SH-SY5Y (cell line): Measurements from ENCODE around the gene ARHGDIA.

Experiments used
- GATA2 ChIP-seq: IDR thresholded peaks from 2 replicates; pipeline ENCODE4 v1.6.1; 2011; ENCODE audit warnings: mild to moderate bottlenecking, low read depth, low read length
- GATA3 ChIP-seq: IDR thresholded peaks from 2 replicates; pipeline ENCODE4 v1.6.1; 2011; ENCODE audit warnings: low read depth, mild to moderate bottlenecking, low read length, moderate library complexity

ARHGDIA gene

GRCh38 chr17:81852237-81852636, 18.9 kb downstream of the ARHGDIA start:
- TF ChIP-seq GATA3 = no peak
- TF ChIP-seq GATA2 = no peak

GRCh38 chr17:81851423-81851822, 19.7 kb downstream of the ARHGDIA start:
- TF ChIP-seq GATA3 (no peak), GATA2 (no peak)

GRCh38 chr17:81849457-81849856, 21.7 kb downstream of the ARHGDIA start:
- TF ChIP-seq GATA2 = no peak
- no peak for TF ChIP-seq GATA3

- TF ChIP-seq GATA2 = no peak
- TF ChIP-seq GATA3 = no peak
These were observed 24.1 kb downstream of the ARHGDIA start for GRCh38 chr17:81846743-81847689.

GRCh38 chr17:81845881-81846742, 25.0 kb downstream of the ARHGDIA start:
- TF ChIP-seq GATA2 (no peak), GATA3 (no peak)

DNA sequence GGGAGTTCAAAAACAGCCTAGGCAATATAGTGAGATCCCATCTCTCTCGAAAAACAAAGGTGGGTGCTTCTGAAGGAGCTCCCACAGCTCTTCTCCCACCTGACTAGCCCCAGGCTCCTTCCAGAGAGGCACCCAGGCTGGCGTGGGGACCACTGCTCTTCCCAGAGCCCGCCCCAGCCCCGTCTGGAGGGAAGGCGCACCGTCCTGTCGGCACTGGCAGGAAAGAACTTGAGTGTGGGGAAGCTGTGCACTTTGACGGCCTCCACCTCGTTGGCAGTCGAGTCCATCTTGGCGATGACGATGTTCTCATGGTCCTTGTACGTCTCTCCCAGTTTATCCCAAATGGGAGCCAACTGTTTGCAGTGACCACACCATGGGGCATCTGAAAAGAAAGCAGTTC, 25.8 kb downstream of the ARHGDIA start:
- no peak for TF ChIP-seq GATA3
- TF ChIP-seq GATA2 = no peak

- TF ChIP-seq GATA2 = no peak
- no peak for TF ChIP-seq GATA3
These were observed 26.2 kb downstream of the ARHGDIA start for GRCh38 chr17:81844887-81845286.

DNA sequence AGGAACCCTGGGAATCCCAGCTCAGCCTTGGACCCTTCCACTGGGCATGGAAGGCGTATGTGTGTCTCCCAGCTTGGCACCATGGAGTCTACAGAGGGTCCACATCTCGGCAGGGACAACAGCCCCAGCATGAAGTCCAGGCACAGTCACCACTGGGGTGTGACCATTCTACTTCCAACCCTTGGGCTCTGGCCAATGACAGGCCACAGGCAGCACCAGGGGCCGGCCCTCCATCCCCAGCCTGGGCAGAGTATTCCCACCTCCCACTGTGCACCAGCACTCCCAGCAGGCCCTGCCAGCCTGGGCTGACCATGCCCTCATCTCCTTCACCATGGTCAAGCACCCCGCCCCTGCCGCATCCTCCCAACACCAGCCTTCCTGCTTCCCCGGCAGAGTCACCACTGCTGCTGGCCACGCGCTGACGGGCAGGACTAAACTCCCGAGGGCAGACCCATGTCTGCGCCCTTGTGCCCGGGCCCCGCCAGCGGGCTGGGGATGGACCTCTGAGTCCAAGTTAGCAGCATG, 26.7 kb downstream of the ARHGDIA start:
- no peak for TF ChIP-seq GATA3
- TF ChIP-seq GATA2 = no peak

GRCh38 chr17:81843713-81844326, 27.3 kb downstream of the ARHGDIA start:
- no peak for TF ChIP-seq GATA3
- TF ChIP-seq GATA2 = no peak

- no peak for TF ChIP-seq GATA2
- TF ChIP-seq GATA3 = no peak
These were observed 28.2 kb downstream of the ARHGDIA start for GRCh38 chr17:81842725-81843504.

GRCh38 chr17:81842378-81842724, 28.8 kb downstream of the ARHGDIA start:
- TF ChIP-seq GATA3 (no peak), GATA2 (no peak)

- TF ChIP-seq GATA3 = no peak
- no peak for TF ChIP-seq GATA2
These were observed 29.3 kb downstream of the ARHGDIA start for GRCh38 chr17:81841866-81842265.

DNA sequence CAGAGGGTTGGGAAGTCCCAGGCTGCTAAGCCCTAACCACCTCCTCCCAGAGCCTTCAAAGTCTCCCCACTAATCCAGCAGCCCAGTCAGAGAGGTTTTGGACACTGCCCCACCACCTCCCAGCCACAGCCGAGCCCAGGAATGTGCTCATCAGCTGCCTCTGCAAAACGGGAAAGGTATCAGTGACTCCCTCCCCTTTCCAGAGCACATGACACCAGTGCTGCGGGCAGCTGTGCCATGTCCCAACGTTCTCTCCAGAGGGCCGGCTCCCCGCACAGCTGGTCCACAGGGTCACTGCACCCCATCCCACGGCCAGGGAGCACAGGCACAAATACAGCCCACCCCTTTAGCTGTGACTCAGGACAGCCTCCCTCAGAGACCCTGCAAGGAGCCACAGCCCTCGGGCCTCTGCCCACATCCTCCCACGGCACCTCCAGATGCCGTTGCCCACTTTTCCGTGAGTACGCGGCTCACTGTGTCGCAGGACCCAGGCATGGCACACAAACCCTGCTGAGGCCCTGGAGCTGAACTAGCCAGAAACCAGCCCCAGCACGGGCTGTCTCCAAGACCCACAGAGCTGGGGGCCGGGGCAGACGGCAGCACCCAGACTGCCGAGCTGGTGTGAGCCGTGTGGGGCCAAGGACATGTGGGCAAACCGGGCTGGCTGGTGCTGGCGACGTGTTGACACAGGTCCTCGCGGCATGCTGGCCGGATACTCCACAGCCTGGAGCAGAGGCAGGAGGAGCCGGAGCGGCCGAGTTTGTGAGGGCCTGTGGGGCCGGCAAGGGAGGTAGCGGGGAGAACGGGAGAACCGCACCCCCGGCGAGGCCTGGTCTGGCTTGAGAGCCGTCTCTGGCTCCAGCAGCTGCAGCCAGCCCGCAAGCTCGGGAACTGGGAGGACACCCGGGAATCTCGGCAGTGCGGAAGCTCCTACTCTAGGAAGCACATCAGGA, 30.0 kb downstream of the ARHGDIA start:
- TF ChIP-seq GATA3 (no peak), GATA2 (no peak)
